ENCODE results near the gene STPG3. TPM values are rescaled to one million over a fixed set of nuclear protein-coding genes. Genes with fewer than 3 reads are reported as not detected.

The STPG3 gene
- total and polyA plus RNA-seq, 9 of the 15 experiments (the other 6 are each of a cell fraction or from before 2014, with no cell fraction given), result not detected

GRCh38 chr9:137222190-137223077, 28.7 kb upstream of the STPG3 start, which contains the start of gene RNF208:
Gene RNF208 (minus strand): TSS chr9:137222240. CDS start chr9:137221212, 1,028 bp downstream.
- no peaks in the 10 kb centered on the region for H3K9me1 ChIP-seq (ENCODE audit: control insufficient read depth, insufficient read depth, low read length)
- in situ Hi-C loops (cut with MboI), result no loop called here
- peaks cover 16% of the 10 kb centered on the region; the same call in 2 of the 3 replicates for H3K79me2 ChIP-seq (ENCODE audit: control insufficient read depth, insufficient read depth, low read length)
- peak within 1 kb of the TSS; percentile 74 for H3K4me2 ChIP-seq (ENCODE audit: insufficient read depth, low read length)
- H3K27me3 ChIP-seq (ENCODE audit: control insufficient read depth in 2 of 2, insufficient read depth in 2 of 2, low read length in 2 of 2), result no peaks in the 10 kb centered on the region
- FAIRE-seq (no peak), DNase-seq (ENCODE audit: extremely low read depth in 1 of 4, low spot score in 3 of 4) (no peak), ATAC-seq (peak; percentile 0; the same call in 1 of the 3 replicates)
- CTCF ChIA-PET (ENCODE audit: low intra/inter-chr PET ratio), result no interaction called here
- H3K9ac ChIP-seq (ENCODE audit: insufficient read depth in 1 of 2, low read depth in 2 of 2, low read length in 2 of 2), result peak within 1 kb of the TSS; percentile 68 to 97
- peak within 1 kb of the TSS; percentile 85 for H3K4me3 ChIP-seq
- BruUV-seq (replicated peaks), result no TSS peak
- H3K4me1 ChIP-seq (replicated peaks in 1 of 2; ENCODE audit: control insufficient read depth in 2 of 2, insufficient read depth in 2 of 2, low read length in 2 of 2), result peaks cover 33 to 95% of the 10 kb centered on the region in 2 experiments
- POLR2A ChIA-PET, result interaction anchor here (0.6 to 2.1 kb wide), 11 partner anchors 12 to 176 kb away, joined by 3 to 12 read pairs (median 5); partner anchors contain the start of genes SAPCD2, TPRN and TUBB4B
- WGBS (ENCODE audit: insufficient coverage, low coverage, missing lambda C conversion rate), result 53% methylated on average over 10 of the region's 88 CpGs
- peak within 1 kb of the TSS; percentile 70 for H2AFZ ChIP-seq (ENCODE audit: low read depth, low read length)
- H4K20me1 ChIP-seq (replicated peaks; ENCODE audit: control insufficient read depth, insufficient read depth, low read length), result no peaks in the 10 kb centered on the region
- intact Hi-C loops (cut with micrococcal nuclease), result no loop called here
- peaks cover 11% of the 10 kb centered on the region; the same call in 1 of the 3 replicates for H3K36me3 ChIP-seq (ENCODE audit: control insufficient read depth, insufficient read depth, low read length)
- no peaks in the 10 kb centered on the region for H3K9me3 ChIP-seq (replicated peaks; ENCODE audit: control insufficient read depth, insufficient read depth, low read depth, low read length)
- peak within 1 kb of the TSS; percentile 83 for H3K27ac ChIP-seq (ENCODE audit: extremely low read depth, low read depth, low read length)
- TF ChIP-seq, protein P1, sequence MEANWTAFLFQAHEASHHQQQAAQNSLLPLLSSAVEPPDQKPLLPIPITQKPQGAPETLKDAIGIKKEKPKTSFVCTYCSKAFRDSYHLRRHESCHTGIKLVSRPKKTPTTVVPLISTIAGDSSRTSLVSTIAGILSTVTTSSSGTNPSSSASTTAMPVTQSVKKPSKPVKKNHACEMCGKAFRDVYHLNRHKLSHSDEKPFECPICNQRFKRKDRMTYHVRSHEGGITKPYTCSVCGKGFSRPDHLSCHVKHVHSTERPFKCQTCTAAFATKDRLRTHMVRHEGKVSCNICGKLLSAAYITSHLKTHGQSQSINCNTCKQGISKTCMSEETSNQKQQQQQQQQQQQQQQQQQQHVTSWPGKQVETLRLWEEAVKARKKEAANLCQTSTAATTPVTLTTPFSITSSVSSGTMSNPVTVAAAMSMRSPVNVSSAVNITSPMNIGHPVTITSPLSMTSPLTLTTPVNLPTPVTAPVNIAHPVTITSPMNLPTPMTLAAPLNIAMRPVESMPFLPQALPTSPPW (CRISPR knock-in tag; IDR thresholded peaks at IDR 0.05), result peak; percentile 20; the same call in 1 of the 2 replicates
- TF ChIP-seq ZNF280A (IDR thresholded peaks at IDR 0.05; ENCODE audit: low read depth, partially characterized antibody), result no peak
- TF ChIP-seq RERE (CRISPR knock-in tag; IDR thresholded peaks at IDR 0.05; ENCODE audit: borderline replicate concordance), result 0 out of 2 replicates have a peak, but pooled peaks have one; percentile 39
- no peak for TF ChIP-seq ZNF282 (CRISPR knock-in tag; IDR thresholded peaks at IDR 0.05)
- no peak for TF ChIP-seq MTA1 (IDR thresholded peaks at IDR 0.05; ENCODE audit: borderline replicate concordance)
- TF ChIP-seq, protein P2, sequence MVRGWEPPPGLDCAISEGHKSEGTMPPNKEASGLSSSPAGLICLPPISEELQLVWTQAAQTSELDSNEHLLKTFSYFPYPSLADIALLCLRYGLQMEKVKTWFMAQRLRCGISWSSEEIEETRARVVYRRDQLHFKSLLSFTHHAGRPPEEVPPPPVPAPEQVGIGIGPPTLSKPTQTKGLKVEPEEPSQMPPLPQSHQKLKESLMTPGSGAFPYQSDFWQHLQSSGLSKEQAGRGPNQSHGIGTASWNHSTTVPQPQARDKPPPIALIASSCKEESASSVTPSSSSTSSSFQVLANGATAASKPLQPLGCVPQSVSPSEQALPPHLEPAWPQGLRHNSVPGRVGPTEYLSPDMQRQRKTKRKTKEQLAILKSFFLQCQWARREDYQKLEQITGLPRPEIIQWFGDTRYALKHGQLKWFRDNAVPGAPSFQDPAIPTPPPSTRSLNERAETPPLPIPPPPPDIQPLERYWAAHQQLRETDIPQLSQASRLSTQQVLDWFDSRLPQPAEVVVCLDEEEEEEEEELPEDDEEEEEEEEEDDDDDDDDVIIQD (CRISPR knock-in tag; IDR thresholded peaks at IDR 0.05), result no peak
- 0 out of 2 replicates have a peak, but pooled peaks have one; percentile 56 for TF ChIP-seq ZBTB1 (CRISPR knock-in tag; IDR thresholded peaks at IDR 0.05; ENCODE audit: borderline replicate concordance, low read depth)
- TF ChIP-seq NEUROD1 (IDR thresholded peaks at IDR 0.05; ENCODE audit: borderline replicate concordance, low read depth, low read length, partially characterized antibody), result no peak
